GM19239 (cell line): Measurements from ENCODE around the gene ACACA.
"Not testable (repeated sequence)": the region's sequence is repeated elsewhere in the genome, so short reads cannot be mapped to it uniquely, and the experiment has no call there.

Experiments
- DNase-seq: peaks from one replicate; pipeline ENCODE4 v3.0.0; 2011; ENCODE audit warnings: low spot score; ENCODE audit not compliant: insufficient read length
- FAIRE-seq: peaks from 2 replicates; lab custom pipeline; 2011; peaks lifted over from hg19 to GRCh38; lab: Jason Lieb, UNC

The ACACA gene

DNA sequence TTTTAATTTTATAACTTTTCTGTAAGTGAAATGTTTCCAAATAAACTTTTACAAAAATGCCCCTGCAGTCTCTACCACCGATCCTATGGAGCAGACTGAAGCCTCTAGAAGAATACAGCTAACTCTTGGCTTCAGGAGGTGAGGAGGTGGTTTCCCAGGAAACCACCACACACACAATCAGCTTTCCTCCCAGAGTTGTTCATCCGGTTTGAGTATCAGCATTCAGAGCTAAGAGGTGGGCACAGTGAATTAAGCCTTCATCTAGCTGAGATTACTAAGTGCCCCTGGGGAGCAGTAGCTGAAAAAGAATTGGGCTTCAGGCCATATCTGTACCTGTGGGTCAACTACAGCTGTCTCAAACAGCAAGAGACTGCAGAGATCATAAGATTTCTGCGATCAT lies 318.2 kb downstream of the ACACA start:
- DNase-seq (no peak), FAIRE-seq (no peak)

DNA sequence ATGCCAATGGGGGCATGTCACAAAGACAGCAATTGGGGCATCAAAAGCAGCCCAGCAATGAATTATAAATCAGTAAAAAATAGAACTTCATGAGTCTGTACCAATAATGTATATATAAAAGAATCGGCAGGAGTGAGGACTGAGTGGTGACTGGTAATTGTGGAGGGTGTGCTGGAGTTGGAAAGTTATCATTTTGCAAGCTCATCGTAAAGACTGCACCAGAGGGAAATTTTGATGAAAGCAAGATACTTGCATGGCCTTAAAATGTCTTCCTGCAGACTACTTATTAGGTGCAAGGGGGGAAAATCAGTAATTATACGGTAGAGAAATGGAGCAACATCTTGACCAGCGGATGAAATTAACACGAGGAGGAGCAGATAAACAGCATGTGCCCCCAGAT lies 319.0 kb downstream of the ACACA start:
- no peak for FAIRE-seq
- no peak for DNase-seq

DNA sequence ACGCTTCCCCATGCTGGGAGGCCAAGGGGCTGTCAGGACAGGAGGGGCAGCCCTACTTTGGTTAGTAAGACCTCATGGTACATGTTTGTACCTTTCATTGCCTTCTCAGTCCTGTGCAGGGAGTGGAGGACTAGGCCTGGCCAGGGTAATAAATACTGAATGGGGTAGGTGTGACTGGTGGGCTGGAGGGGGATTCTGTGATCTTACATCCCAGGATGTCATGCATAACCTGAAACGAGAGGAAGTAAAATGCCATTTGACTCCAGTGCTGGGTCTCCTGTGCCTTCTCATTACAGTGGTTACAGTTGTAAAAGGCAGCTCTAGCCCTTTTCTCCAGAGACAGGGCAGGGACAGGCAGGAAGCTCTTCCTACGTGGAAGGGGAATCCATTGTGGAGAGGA lies 319.7 kb downstream of the ACACA start:
- DNase-seq, result no peak
- FAIRE-seq, result no peak

DNA sequence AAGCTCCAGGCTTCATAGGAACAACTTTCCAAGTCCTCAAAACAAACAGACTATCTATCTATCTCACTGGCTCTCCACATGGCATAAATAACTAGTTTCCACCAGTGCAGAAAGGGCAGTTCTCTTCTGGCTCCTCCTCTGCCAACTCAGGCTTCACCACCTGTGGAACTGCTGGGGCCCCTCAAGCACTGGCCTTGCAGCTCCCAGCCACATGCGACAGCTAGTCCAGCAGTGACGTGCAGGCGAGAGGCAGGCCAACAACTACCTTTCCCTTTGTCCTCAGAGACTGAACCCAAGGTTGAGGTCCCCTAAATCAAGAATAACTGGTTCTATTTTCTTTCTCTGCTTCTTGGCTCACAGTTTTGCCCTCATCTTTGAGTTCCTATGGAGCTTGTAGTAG lies 320.3 kb downstream of the ACACA start:
- DNase-seq (no peak), FAIRE-seq (no peak)

DNA sequence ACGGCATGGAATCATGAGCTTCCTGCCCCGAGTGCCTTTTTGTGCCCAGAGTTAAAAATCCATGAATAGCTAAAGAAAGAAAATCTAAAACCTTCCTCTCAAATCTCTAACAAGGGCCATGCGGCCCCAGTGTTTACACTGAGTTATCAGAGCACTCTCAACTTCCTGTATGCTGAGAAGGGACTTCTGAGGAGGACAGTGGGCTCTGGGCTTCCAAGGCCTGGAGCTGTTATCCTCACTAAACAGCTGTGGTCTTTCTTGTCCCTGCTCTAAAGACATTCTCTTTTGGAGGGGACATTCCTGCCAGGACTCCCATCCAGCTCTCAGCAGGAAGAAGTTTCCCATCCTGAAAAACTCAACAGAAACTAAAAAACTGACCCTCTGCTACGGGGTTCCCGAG lies 322.3 kb downstream of the ACACA start:
- no peak for FAIRE-seq
- no peak for DNase-seq

DNA sequence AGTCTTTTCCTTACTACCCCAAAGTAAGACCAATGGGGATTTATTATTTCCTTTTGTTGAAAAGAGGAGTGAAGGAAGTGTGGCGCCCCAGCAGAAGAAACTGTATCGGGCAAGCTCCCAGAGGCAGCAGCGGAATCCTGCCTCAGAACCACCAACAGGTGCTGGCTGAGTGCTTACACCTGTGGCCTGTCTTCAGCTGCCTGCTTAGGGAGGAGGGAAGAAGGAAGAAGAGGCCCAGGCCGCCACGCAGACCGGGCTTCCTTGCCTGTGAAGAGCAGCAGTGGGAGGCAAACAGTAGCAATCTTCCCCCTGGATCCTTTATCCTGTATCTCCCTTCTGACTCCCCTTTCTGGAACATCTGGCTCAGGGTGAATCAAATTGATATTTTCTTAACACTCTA lies 323.2 kb downstream of the ACACA start:
- DNase-seq, result no peak
- no peak for FAIRE-seq

DNA sequence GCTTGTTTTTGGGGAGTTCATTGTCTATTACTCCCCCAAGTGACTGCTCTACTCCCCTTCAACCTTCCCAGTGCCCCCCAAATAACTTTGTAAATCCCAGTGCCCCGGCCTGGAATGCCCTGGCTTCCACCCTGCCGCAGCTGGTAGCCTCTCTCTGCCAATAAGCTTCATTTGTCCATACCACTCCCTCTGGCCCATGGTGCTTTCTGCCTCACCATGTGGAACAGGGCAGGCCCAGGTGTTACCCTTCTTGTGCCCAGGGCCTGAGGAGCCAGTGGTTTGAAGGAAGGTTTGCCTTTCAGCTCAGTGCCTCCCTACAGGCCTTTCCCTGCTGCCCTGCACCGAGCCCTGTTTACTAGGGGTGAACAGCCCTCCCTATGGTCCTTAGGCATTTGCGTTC lies 323.7 kb downstream of the ACACA start:
- DNase-seq (no peak), FAIRE-seq (no peak)

DNA sequence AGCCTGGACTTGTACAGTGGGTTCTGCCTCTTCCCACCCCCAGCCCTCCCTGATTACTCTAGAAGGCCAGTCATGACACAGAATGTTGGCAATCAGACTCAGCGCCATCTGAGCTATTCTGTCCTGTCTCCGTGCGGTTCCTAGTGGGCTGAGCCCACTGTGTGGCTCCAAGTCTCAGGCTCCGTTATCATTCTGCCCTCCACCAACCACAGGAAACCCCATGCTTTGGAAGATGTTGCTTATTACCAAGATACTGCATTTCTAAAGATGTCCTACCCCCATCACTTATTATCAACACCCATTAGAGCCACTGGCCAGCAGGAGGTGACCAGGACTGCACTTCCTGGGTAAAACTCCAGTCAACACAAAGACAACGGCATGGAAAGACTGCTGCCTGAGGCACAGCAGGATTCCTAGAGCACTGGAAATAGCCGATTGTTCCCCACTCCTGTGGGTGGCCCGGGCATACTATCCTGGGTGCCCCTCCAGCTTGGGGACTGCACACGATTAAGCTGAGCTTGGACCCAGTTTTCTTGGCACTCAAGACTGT lies 324.2 kb downstream of the ACACA start:
- FAIRE-seq, result no peak

DNA sequence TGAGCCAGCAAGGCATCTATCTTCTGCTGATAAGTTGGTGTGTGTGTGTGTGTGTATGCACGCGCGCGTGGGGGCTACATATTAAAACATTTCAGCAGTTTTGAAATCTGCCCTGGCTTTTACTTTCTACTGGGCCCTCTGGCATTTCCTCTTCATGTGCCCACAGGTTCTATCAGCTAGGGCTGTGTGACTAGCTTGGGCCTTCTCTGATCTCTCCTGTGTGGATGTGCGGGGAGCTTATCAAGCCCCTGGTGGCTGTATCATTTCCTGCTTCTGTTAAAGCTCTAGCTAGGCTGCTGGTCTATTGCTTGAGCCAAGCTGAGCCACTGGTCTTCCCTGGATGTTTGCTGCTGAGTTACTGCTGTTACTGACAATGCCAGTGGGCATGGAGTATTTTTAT lies 325.3 kb downstream of the ACACA start:
- FAIRE-seq (no peak), DNase-seq (no peak)

More for the DNA sequence above, 324.2 kb downstream of the ACACA start:
- DNase-seq, result no peak

DNA sequence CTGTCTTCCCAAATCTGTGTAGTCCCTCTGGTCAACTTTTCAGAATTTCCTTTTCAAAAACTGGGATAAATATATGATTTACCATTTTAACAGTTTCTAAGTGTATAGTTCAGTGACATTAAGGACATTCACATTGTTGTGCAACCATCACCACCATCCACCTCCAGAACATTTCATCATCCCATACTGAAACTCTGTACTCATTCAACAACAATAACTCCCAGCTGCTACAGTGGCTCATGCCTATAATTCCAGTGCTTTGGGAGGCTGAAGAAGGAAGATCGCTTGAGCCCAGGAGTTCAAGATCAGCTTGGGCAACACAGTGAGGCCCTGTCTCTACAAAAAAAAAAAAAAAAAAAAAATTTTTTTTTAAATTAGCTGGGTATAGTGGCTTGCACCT lies 326.9 kb downstream of the ACACA start:
- no peak for FAIRE-seq
- DNase-seq, result no peak

DNA sequence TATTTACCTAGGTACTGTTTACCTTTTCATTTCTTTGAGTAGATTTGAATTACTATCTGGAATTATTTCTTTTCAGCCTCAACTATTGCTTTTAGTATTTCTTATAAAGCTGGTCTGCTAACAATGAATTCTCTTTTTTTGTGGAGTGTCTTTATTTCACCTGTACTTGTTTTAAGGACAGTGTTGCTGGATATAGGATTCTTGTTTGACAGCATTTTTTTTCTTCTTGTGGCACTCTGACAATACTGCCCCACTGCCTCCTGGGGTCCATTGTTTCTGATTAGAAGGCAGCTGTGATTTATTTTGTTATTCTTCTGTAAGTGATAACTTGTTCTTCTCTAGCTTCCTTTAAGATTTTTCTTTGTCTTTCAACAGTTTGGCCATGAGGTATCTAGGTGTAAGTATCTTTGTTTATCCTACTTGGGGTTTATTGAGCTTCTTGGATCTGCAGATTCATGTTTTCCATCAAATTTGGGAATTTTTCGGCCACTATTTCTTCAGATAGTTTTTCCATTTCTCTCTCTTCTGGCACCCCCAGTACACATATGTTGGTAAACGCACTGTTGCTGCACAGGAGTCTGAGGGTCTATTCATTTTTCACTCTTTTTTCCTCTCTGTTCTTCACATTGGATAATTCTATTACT lies 327.4 kb downstream of the ACACA start:
- FAIRE-seq, result no peak
- DNase-seq, result no peak

DNA sequence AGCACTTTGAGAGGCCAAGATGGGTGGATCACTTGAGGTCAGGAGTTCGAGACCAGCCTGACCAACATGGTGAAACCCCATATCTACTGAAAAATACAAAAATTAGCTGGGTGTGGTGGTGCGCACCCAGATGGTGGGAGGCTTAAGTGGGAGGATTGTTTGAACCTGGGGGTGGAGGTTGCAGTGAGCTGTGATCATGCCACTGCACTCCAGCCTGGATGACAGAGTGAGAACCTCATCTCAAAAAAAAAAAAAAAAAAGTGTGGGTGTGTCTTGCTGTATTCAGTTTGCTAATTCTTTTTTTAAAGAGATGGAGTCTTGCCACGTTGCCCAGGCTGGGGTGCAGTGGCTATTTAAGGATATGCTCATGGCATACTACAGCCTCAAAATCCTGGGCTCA lies 333.2 kb downstream of the ACACA start:
- FAIRE-seq, DNase-seq: not testable (repeated sequence)

DNA sequence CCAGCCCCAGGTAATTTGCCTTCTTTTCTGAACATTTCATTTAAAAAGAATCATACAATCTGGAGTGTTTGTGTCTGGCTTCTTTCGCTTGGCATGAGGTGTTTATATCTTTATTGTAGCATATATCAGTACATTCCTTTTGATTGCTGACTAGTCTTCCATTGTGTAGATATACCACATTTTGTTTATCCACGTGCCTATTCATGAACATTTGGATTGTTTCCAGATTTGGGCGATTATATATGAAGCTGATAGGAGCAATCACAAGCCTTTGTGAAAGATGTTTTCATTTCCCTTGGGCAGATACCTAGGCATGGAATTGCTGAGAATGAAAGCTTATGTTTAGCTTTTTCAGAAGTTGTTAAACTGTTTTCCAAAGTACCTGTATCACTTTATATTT lies 337.5 kb downstream of the ACACA start:
- no peak for DNase-seq
- no peak for FAIRE-seq

DNA sequence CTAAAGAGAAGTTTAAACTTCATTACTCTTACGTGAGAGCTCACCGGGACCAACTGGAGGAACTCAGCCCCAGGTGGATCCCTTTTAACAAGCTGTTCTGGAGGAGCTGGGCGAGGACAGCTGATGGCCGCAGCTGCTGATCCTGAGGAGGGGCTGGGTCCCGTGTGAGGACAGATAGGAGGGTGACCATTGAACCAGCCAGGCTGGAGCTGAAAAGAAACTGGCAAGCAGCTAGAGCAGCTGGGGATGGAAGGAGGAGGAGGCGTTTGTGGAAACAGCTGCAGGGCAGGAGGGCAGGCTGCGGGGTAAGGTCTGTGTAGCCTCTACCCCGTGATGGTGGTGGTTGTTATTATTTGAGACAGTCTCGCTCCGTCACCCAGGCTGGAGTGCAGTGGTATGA lies 338.4 kb downstream of the ACACA start:
- no peak for DNase-seq
- no peak for FAIRE-seq

DNA sequence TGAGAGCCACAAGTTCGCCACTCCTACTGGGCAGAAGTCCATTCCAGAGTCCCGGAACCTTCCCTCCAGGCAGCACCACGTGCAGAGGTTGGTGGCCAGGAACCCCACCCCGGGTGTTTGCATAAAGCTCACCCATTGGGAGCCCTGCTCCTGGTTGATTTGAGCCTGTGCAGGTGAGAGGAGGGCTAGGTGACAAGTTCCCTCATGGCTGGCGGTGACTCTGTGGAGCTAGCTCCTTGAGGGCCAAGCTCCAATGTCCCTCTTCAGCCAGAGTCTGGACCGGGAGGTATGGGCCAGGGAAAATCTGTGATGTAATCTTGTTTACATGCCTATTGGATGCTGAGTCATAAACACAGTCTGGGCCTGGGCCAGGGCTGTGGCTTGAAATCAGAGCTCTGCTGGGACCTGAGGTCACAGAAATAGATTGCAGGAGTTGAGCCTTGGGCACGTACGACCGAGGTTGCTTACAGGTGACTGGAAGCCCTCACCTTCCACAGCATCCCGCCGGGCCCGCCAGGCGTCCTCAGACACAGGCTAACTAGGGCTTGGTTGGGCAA lies 339.0 kb downstream of the ACACA start:
- FAIRE-seq, result no peak
- DNase-seq, result no peak

DNA sequence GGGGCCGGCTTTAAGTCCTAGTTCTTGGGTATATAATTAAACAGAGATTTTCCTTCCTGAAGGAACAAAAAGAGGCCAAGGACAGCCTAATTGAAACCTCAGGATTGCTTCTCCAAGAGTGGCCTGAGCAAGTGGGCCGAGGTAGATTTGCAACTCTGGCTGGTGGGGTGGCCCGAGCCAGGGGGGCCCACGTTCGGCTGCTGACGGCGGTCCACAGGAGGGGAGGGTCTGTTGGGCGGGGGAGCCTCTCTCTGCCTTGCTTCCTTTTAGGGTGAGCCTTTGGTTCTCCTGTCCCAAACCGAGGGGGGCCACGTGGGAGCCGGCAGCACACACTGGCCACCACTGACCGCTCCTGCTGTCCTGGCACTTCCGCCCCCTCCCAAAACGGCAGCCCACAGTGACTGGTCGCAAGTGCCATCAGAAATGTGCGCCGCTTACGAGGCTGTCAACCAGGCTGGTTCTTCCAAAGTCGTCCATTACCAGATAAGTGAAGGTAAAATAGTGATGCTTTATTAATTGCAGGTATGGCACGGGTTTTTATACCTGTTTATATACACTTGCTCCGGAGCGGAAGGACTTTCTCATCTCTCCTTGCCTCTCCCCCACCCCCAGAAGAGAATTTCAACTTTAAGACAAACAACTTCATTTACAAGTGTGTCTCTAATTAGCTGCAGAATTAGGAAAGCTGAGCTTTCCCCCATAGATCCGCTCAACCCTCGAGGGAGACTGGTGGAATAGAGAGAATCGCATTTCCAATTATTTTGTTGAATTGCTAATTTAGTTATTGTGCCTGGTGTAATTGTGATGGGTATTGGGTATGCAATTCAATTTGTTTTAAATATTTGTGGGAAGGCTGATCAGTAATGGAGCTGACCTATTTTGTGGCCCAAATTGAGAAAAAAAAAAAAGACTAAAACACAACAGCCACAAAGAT lies 340.0 kb downstream of the ACACA start:
- no peak for DNase-seq
- FAIRE-seq, result no peak

DNA sequence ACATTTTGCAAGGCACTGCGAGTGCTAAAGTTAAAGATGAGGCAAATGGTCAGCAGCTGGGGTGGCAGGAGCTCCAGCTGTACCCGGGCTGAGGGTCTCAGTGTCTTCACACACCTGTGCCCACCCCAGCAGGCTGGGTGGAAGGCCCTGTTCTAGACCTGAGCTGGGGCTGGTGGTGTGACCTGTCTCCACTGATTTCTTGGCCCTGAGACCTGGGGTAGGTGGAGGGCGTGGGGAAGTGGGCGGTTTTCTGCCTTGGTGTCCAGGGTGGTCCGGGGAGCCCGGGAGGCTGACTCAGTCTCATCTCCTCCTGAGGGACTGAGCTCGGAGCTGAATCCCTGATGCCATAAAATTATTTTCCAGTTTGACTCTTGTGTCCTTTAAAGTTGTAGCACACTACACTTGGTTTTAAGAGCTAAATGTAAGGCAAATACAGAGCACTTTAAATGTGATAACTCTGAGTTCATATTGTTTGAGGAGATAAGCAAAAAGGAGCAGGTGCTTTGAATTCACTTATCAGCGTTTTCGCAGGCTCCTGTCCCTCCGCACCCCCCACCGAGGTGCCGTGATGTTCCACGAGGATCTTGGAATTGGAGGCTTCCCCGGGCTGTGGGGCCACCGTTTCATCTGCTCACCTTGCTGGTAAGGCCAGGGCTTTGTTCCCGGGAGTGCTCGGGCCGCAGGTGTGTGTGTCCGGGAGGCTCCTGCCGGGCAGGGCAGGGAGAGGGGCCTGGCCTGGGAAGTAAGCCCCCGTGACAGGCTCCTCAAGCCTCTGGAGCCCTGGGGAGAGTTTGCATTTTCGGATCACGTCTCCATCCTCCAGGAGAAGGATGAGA lies 340.9 kb downstream of the ACACA start:
- FAIRE-seq, result no peak
- DNase-seq, result no peak

DNA sequence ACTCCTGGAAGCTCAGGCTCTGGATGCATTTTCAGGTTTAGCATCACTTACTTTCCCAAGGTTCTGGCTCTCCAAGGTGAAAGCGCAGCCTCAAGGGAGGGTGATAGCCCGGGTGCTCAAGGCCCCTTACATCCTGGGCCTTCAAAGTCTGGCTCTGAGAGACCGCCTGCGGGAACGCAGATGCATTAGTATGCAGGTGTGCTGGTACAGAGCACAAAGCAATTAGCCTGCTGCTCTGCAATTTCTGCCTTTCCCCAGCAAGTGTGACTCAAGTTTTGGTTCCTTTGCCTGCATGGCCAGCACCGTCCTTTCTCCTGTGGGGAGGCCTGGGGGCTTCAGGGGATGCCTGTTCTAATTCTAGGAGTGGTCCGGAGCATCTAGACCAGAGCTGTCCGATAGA lies 341.7 kb downstream of the ACACA start:
- DNase-seq, result no peak
- FAIRE-seq, result no peak

DNA sequence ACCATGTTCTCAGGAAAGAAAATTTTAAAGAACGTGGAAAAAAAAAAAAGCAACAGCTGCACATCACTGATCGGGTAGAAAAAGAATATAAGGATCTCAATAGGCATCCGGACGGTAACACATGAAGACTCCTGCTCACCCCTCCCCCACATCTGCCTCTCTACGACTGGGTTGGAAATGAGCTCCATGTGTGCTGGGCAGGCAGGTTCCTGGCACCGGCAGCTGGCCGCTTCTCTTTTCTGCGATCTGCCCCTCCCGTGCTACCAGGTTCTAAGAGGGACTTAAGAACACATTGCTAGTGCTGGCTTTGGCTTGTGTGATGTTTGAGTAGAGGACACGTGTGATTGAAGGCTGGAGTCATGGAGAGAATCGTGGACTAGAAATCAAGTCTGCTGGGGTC lies 342.4 kb downstream of the ACACA start:
- FAIRE-seq, result no peak
- no peak for DNase-seq

DNA sequence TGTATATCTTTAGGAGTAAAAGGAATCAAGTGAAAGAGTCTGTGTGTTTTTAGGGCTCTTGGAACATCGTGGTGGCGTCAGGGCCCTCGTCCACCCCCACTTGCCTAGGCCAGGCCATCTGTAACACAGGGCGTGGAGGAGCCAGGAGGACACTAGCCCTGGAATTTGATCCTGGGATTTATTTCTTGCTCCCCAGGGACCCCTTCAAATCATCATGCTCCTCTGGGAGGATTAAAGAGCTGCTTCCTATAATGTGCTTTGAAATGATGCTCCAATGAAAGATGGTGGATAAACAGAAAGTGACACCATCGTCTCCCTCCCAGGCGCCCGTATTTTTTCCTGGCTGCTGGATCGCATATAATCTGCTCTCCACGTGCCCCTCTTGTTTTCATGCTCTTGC lies 344.6 kb downstream of the ACACA start:
- FAIRE-seq (no peak), DNase-seq (no peak)
